H9 (cell line): Measurements from ENCODE around the gene HDAC6. TPM values are rescaled to one million over a fixed set of nuclear protein-coding genes. Genes with fewer than 3 reads are reported as not detected.

Experiments used
- DNase-seq: peaks from one replicate; pipeline ENCODE4 v3.0.0-alpha.2; 2017
- H2AFZ ChIP-seq: one replicate; pipeline ENCODE4 v1.6.1; 2013; ENCODE audit warnings: mild to moderate bottlenecking, low read length, control low read depth, moderate library complexity
- H2AK5ac ChIP-seq: 2 replicates; pipeline ENCODE4 v1.6.1; 2013; ENCODE audit warnings: low read length, control low read depth, mixed read lengths; ENCODE audit not compliant: insufficient read length
- H2BK120ac ChIP-seq: one replicate; pipeline ENCODE4 v1.6.1; 2013; ENCODE audit warnings: low read depth, mild to moderate bottlenecking, low read length, control low read depth, inconsistent platforms; ENCODE audit not compliant: poor library complexity, severe bottlenecking
- H2BK12ac ChIP-seq: 2 replicates; pipeline ENCODE4 v1.6.1; 2013; ENCODE audit warnings: low read length, control low read depth, mixed read lengths, low read depth; ENCODE audit not compliant: insufficient read length
- H2BK15ac ChIP-seq: 2 replicates; pipeline ENCODE4 v1.6.1; 2013; ENCODE audit warnings: low read depth, low read length, control low read depth
- H2BK20ac ChIP-seq: one replicate; pipeline ENCODE4 v1.6.1; 2013; ENCODE audit warnings: low read depth, mild to moderate bottlenecking, low read length, control low read depth, inconsistent platforms; ENCODE audit not compliant: poor library complexity, severe bottlenecking
- H2BK5ac ChIP-seq: 2 replicates; pipeline ENCODE4 v1.6.1; 2013; ENCODE audit warnings: low read length, control low read depth, mixed read lengths; ENCODE audit not compliant: insufficient read length
- H3K14ac ChIP-seq: 2 replicates; pipeline ENCODE4 v1.6.1; 2013; ENCODE audit warnings: low read length, control low read depth; ENCODE audit not compliant: insufficient read depth
- H3K18ac ChIP-seq: 2 replicates; pipeline ENCODE4 v1.6.1; 2013; ENCODE audit warnings: low read depth, mild to moderate bottlenecking, mixed read lengths, low read length, control low read depth; ENCODE audit not compliant: insufficient read length
- H3K23ac ChIP-seq: 2 replicates; pipeline ENCODE4 v1.6.1; 2013; ENCODE audit warnings: low read length, control low read depth, mixed read lengths, low read depth; ENCODE audit not compliant: insufficient read length
- H3K23me2 ChIP-seq: 2 replicates; pipeline ENCODE4 v1.6.1; 2013; ENCODE audit warnings: low read depth, mild to moderate bottlenecking, mixed read lengths, low read length, control low read depth; ENCODE audit not compliant: insufficient read length, poor library complexity, severe bottlenecking
- H3K27ac ChIP-seq: 2 replicates; pipeline ENCODE4 v1.5.1; 2013; ENCODE audit warnings: low read length, control low read depth, mixed read lengths, low read depth; ENCODE audit not compliant: insufficient read length
- H3K27me3 ChIP-seq: 2 replicates; pipeline ENCODE4 v1.6.1; 2013; ENCODE audit warnings: low read length, control low read depth, inconsistent platforms; ENCODE audit not compliant: insufficient read depth
- H3K4ac ChIP-seq: 2 replicates; pipeline ENCODE4 v1.6.1; 2013; ENCODE audit warnings: low read depth, mild to moderate bottlenecking, control low read depth, inconsistent platforms, low read length, moderate library complexity
- H3K4me1 ChIP-seq: 2 replicates; pipeline ENCODE4 v1.6.1; 2013; ENCODE audit warnings: low read length, control low read depth, inconsistent platforms; ENCODE audit not compliant: insufficient read depth
- H3K4me2 ChIP-seq: 2 replicates; pipeline ENCODE4 v1.6.1; 2013; ENCODE audit warnings: low read length, control low read depth, mixed read lengths; ENCODE audit not compliant: insufficient read length, insufficient read depth
- H3K56ac ChIP-seq: 2 replicates; pipeline ENCODE4 v1.6.1; 2013; ENCODE audit warnings: low read depth, mild to moderate bottlenecking, mixed read lengths, low read length, control low read depth; ENCODE audit not compliant: insufficient read length
- H3K79me1 ChIP-seq: 2 replicates; pipeline ENCODE4 v1.6.1; 2013; ENCODE audit warnings: low read depth, mild to moderate bottlenecking, moderate library complexity, low read length, control low read depth, inconsistent platforms; ENCODE audit not compliant: insufficient read depth, poor library complexity, severe bottlenecking
- H3K79me2 ChIP-seq: 2 replicates; pipeline ENCODE4 v1.6.1; 2013; ENCODE audit warnings: low read length, control low read depth, inconsistent platforms; ENCODE audit not compliant: insufficient read depth
- H3K9ac ChIP-seq: 2 replicates; pipeline ENCODE4 v1.6.1; 2013; ENCODE audit warnings: low read length, control low read depth, mixed read lengths; ENCODE audit not compliant: insufficient read length; ENCODE audit errors: extremely low read depth
- H3K9me3 ChIP-seq: one replicate; pipeline ENCODE4 v1.6.1; 2013; ENCODE audit warnings: low read depth, low read length, inconsistent platforms; ENCODE audit not compliant: control insufficient read depth
- H3T11ph ChIP-seq: one replicate; pipeline ENCODE4 v1.6.1; 2013; ENCODE audit warnings: mild to moderate bottlenecking, low read length, control low read depth, inconsistent platforms
- H4K20me1 ChIP-seq: one replicate; pipeline ENCODE4 v1.6.1; 2013; ENCODE audit not compliant: control insufficient read depth, insufficient read length, insufficient read depth
- H4K5ac ChIP-seq: 2 replicates; pipeline ENCODE4 v1.6.1; 2013; ENCODE audit warnings: low read depth, mild to moderate bottlenecking, mixed read lengths, low read length, control low read depth; ENCODE audit not compliant: insufficient read length
- H4K8ac ChIP-seq: replicated peaks from 2 replicates; pipeline ENCODE4 v1.6.1; 2013; ENCODE audit warnings: low read length, control low read depth, mixed read lengths, low read depth; ENCODE audit not compliant: insufficient read length
- H4K91ac ChIP-seq: 2 replicates; pipeline ENCODE4 v1.6.1; 2013; ENCODE audit warnings: low read depth, mild to moderate bottlenecking, moderate library complexity, mixed read lengths, low read length, control low read depth; ENCODE audit not compliant: insufficient read length
- H3K27ac Mint-ChIP-seq, 3 experiments: 2 replicates in 2 of 3; 3 replicates in 1 of 3; pipeline ENCODE4 v1.8.0; 2020 to 2021; ENCODE audit warnings: mixed read lengths in 3 of 3, mild to moderate bottlenecking in 1 of 3, moderate library complexity in 1 of 3
- H3K27me3 Mint-ChIP-seq: 2 replicates; pipeline ENCODE4 v1.8.0; 2021; ENCODE audit warnings: low read depth, mild to moderate bottlenecking, moderate library complexity, mixed read lengths
- H3K36me3 Mint-ChIP-seq, 3 experiments: 2 replicates in 2 of 3; 3 replicates in 1 of 3; pipeline ENCODE4 v1.8.0; 2020 to 2021; ENCODE audit warnings: low read depth in 3 of 3, mixed read lengths in 3 of 3; ENCODE audit not compliant: insufficient read depth in 1 of 3
- H3K4me1 Mint-ChIP-seq, 2 experiments: 2 replicates each; pipeline ENCODE4 v1.8.0; 2020; ENCODE audit warnings: mixed read lengths in 2 of 2
- H3K4me3 Mint-ChIP-seq, 2 experiments: 2 replicates in 1 of 2; 3 replicates in 1 of 2; pipeline ENCODE4 v1.8.0; 2020 to 2021; ENCODE audit warnings: mild to moderate bottlenecking in 2 of 2, mixed read lengths in 2 of 2, moderate library complexity in 1 of 2
- H3K9me3 Mint-ChIP-seq, 2 experiments: 2 replicates in 1 of 2; 3 replicates in 1 of 2; pipeline ENCODE4 v1.8.0; 2020; ENCODE audit warnings: mild to moderate bottlenecking in 2 of 2, mixed read lengths in 2 of 2, moderate library complexity in 1 of 2
- WGBS: extraction: QIAGEN DNeasy Blood & Tissue Kit; methylation state at CpG from one replicate; pipeline ENCODE4 v1.1.7; 2013; ENCODE audit warnings: missing lambda C conversion rate, low lambda C conversion rate, mixed read lengths; ENCODE audit not compliant: insufficient read length; ENCODE audit errors: extremely low coverage; 5-methylcytosine and 5-hydroxymethylcytosine counted together
- total RNA-seq: library from RNA; stranded (reverse); gene quantifications from 2 replicates; pipeline ENCODE4 v1.2.1, GENCODE V29; 2021
- TF ChIP-seq, protein P1 (sequence below): fragments of 200-600 bp; sonication (generic); conservative IDR thresholded peaks from 3 replicates; pipeline ENCODE4 v1.8.0; 2021; ENCODE audit warnings: antibody characterized with exemption, mild to moderate bottlenecking

HDAC6 gene
- total RNA-seq, 1 experiment from 2014 or later, result 52.8 TPM

DNA sequence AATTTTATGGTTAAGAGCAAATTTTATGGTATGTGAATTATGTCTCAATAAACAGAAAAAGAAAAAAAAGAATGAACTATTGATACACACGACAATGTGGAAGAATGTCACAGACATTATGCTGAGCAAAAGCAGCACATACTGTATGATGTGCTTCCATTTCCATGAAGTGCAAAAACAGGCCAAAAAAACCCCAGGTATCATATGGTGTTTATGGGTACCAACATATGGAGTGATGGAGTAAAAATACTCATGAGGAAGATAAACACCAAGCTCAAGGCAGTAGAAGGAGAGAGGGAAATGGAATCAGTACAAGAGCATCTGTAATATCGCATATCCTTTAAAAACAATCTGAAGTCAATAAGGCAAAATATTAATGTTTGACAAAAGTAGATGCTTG, 19.7 kb upstream of the HDAC6 start:
- Histone ChIP-seq H3K4me1 (no peaks in the 10 kb centered on the region), H3K9me3 (peaks cover 10% of the 10 kb centered on the region), H4K5ac (no peak overlapping the region), H3K27me3 (no peaks in the 10 kb centered on the region), H2BK12ac (no peak overlapping the region), H3K23me2 (no peaks in the 10 kb centered on the region), H2BK120ac (no peak overlapping the region), H3T11ph (no peak overlapping the region), H3K4me2 (no peak overlapping the region), H3K9ac (no peak overlapping the region), H3K4ac (no peak overlapping the region), H4K91ac (no peak overlapping the region), H2AFZ (no peak overlapping the region), H3K14ac (no peak overlapping the region), H2AK5ac (no peak overlapping the region), H4K8ac (no peak overlapping the region), H3K18ac (no peak overlapping the region), H2BK15ac (no peak overlapping the region), H3K23ac (no peak overlapping the region), H4K20me1 (no peaks in the 10 kb centered on the region), H2BK20ac (no peak overlapping the region), H3K27ac (no peak overlapping the region), H2BK5ac (no peak overlapping the region), H3K56ac (no peak overlapping the region), H3K79me1 (no peaks in the 10 kb centered on the region), H3K79me2 (no peaks in the 10 kb centered on the region)
- Mint-ChIP-seq H3K4me3 (no peak overlapping the region), H3K27me3 (peaks cover 12% of the 10 kb centered on the region), H3K36me3 (peaks cover 0 to 3% (median 2%) of the 10 kb centered on the region in 3 experiments; a peak in 3 of 7 replicates), H3K9me3 (peaks cover 55 to 78% of the 10 kb centered on the region in 2 experiments), H3K27ac (no peak overlapping the region), H3K4me1 (peaks cover 2 to 3% of the 10 kb centered on the region in 2 experiments; a peak in 1 of 4 replicates)
- TF ChIP-seq, protein P1, sequence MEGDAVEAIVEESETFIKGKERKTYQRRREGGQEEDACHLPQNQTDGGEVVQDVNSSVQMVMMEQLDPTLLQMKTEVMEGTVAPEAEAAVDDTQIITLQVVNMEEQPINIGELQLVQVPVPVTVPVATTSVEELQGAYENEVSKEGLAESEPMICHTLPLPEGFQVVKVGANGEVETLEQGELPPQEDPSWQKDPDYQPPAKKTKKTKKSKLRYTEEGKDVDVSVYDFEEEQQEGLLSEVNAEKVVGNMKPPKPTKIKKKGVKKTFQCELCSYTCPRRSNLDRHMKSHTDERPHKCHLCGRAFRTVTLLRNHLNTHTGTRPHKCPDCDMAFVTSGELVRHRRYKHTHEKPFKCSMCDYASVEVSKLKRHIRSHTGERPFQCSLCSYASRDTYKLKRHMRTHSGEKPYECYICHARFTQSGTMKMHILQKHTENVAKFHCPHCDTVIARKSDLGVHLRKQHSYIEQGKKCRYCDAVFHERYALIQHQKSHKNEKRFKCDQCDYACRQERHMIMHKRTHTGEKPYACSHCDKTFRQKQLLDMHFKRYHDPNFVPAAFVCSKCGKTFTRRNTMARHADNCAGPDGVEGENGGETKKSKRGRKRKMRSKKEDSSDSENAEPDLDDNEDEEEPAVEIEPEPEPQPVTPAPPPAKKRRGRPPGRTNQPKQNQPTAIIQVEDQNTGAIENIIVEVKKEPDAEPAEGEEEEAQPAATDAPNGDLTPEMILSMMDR, result no peak
- no CpG with 5 or more reads among the region's 2 CpGs for WGBS
- DNase-seq, result no peak
